Lung (tissue), 12 donors: Measurements from ENCODE around the gene IL21R. TPM values are rescaled to one million over a fixed set of nuclear protein-coding genes. Genes with fewer than 3 reads are reported as not detected.
"Not testable (repeated sequence)": the region's sequence is repeated elsewhere in the genome, so short reads cannot be mapped to it uniquely, and the experiment has no call there.

ENCODE experiments used
- ATAC-seq: fragments of 200-7000 bp; cut with Tn5 transposase; one replicate; pipeline ENCODE4 v1.9.1; 2020; ENCODE audit warnings: moderate number of reproducible peaks; ENCODE audit not compliant: insufficient read depth, low FRiP score
- DNase-seq, 3 donors: peaks; one replicate each; pipeline ENCODE4 v3.0.0-alpha.2; 2013 to 2017
- H3K27ac ChIP-seq, 2 donors: one replicate each; pipeline ENCODE4 v1.5.1; 2013; ENCODE audit warnings: mild to moderate bottlenecking in 2 of 2, moderate library complexity in 2 of 2, control low read depth in 1 of 2, inconsistent platforms in 1 of 2, low read depth in 1 of 2, low read length in 1 of 2
- H3K27me3 ChIP-seq, 3 donors: one replicate each; pipeline ENCODE4 v1.5.1; 2013; ENCODE audit warnings: low read length in 2 of 3; ENCODE audit not compliant: control insufficient read depth in 3 of 3, insufficient read depth in 3 of 3
- H3K36me3 ChIP-seq, 4 donors: one replicate each; pipeline ENCODE4 v1.5.1; 2013; ENCODE audit warnings: low read length in 4 of 4, mild to moderate bottlenecking in 1 of 4, moderate library complexity in 1 of 4; ENCODE audit not compliant: control insufficient read depth in 4 of 4, insufficient read depth in 4 of 4
- H3K4me1 ChIP-seq, 5 donors: one replicate each; pipeline ENCODE4 v1.5.1; 2013; ENCODE audit warnings: low read length in 5 of 5, mild to moderate bottlenecking in 2 of 5, moderate library complexity in 1 of 5; ENCODE audit not compliant: control insufficient read depth in 5 of 5, insufficient read depth in 5 of 5
- H3K4me3 ChIP-seq: one replicate; pipeline ENCODE4 v1.5.1; 2013; ENCODE audit warnings: mild to moderate bottlenecking, control low read depth, moderate library complexity
- H3K9ac ChIP-seq, 2 donors: one replicate each; pipeline ENCODE4 v1.5.1; 2013; ENCODE audit warnings: low read length in 2 of 2, control low read depth in 1 of 2; ENCODE audit not compliant: insufficient read depth in 1 of 2
- H3K9me3 ChIP-seq, 4 donors: one replicate each; pipeline ENCODE4 v1.5.1; 2013; ENCODE audit warnings: low read length in 3 of 4, mild to moderate bottlenecking in 1 of 4, moderate library complexity in 1 of 4; ENCODE audit not compliant: control insufficient read depth in 4 of 4, insufficient read depth in 3 of 4
- CTCF ChIP-seq: IDR thresholded peaks from 2 replicates; pipeline ENCODE4 v1.5.1; 2012; ENCODE audit warnings: mild to moderate bottlenecking; ENCODE audit errors: control extremely low read depth, extremely low read depth
- WGBS, 2 donors: extraction: QIAGEN DNeasy Blood & Tissue Kit; methylation state at CpG; one replicate each; pipeline ENCODE4 v1.1.7; 2013; 5-methylcytosine and 5-hydroxymethylcytosine counted together
- polyA plus RNA-seq, 2 donors: library from polyadenylated mRNA; stranded (reverse); fragments of 200-250 nt; gene quantifications; one replicate each; pipeline ENCODE4 v1.2.1, GENCODE V29; 2013
- total RNA-seq, 2 donors: library from RNA; depleted of rRNA in 1 of 2; stranded (reverse); fragments of >200 nt in 1 of 2; gene quantifications; one replicate each; pipeline ENCODE4 v1.2.1, GENCODE V29; 2014 to 2021
- donor health status: control.
- donor health status: control.
- donor health status: Bipolar disorder and iron deficiency.
- donor health status: healthy.
- donor health status: DM: yes; HTN: yes; CAD: no.

IL21R gene
- total and polyA plus RNA-seq, 4 donors: 1.0 to 6.3 (median 4.0) TPM

GRCh38 chr16:27392671-27393070 lies 9.3 kb upstream of the IL21R start:
- H3K9ac ChIP-seq: no peak overlapping the region
- H3K27ac ChIP-seq: no peak overlapping the region
- H3K9me3 ChIP-seq: peaks cover 0 to 10% (median 0%) of the 10 kb centered on the region in 4 donors
- TF ChIP-seq CTCF: no peak
- no peaks in the 10 kb centered on the region for H3K36me3 ChIP-seq
- H3K4me1 ChIP-seq: no peaks in the 10 kb centered on the region
- H3K27me3 ChIP-seq: no peaks in the 10 kb centered on the region
- WGBS, 2 donors: 90 to 92% methylated on average over 1 of the region's 1 CpG
- DNase-seq: no peak
- no peak overlapping the region for H3K4me3 ChIP-seq
- ATAC-seq: no peak

GRCh38 chr16:27394516-27394915 lies 7.5 kb upstream of the IL21R start:
- no peaks in the 10 kb centered on the region for H3K27me3 ChIP-seq
- no peak overlapping the region for H3K4me3 ChIP-seq
- no peaks in the 10 kb centered on the region for H3K4me1 ChIP-seq
- DNase-seq (no peak), ATAC-seq (no peak)
- no peaks in the 10 kb centered on the region for H3K36me3 ChIP-seq
- TF ChIP-seq CTCF: no peak
- H3K9ac ChIP-seq: no peak overlapping the region
- peaks cover 0 to 7% (median 0%) of the 10 kb centered on the region in 4 donors for H3K9me3 ChIP-seq
- H3K27ac ChIP-seq: no peak overlapping the region

- H3K27ac ChIP-seq, ATAC-seq, H3K27me3 ChIP-seq, H3K9me3 ChIP-seq, H3K4me3 ChIP-seq, DNase-seq, H3K9ac ChIP-seq, H3K36me3 ChIP-seq: not testable (repeated sequence)
- WGBS, 2 donors: 87 to 92% methylated on average over 15 of the region's 15 CpGs
- peaks cover 0 to 27% (median 13%) of the 10 kb centered on the region in 5 donors for H3K4me1 ChIP-seq
These were observed 3.6 kb upstream of the IL21R start for GRCh38 chr16:27398341-27398893.

GRCh38 chr16:27398894-27399853 lies 2.8 kb upstream of the IL21R start:
- Histone ChIP-seq H3K27ac (no peak overlapping the region), H3K4me3 (no peak overlapping the region)

More at GRCh38 chr16:27398894-27399853, 2.8 kb upstream of the IL21R start:
- no peak overlapping the region for H3K9ac ChIP-seq
- no peak for TF ChIP-seq CTCF
- ATAC-seq (no peak), DNase-seq (peak in 1 of 3 donors; percentile 41)
- WGBS, 2 donors: 65 to 77% methylated on average over 8 of the region's 8 CpGs
- no peaks in the 10 kb centered on the region for H3K36me3 ChIP-seq
- H3K4me1 ChIP-seq: peaks cover 0 to 29% (median 13%) of the 10 kb centered on the region in 5 donors
- H3K9me3 ChIP-seq: no peaks in the 10 kb centered on the region
- H3K27me3 ChIP-seq: no peaks in the 10 kb centered on the region
